GM12878 (cell line): ENCODE measurements around the gene SMO. TPM values are rescaled to one million over a fixed set of nuclear protein-coding genes. Genes with fewer than 3 reads are reported as not detected.

ENCODE experiments used
- ATAC-seq: fragments of 200-7000 bp; cut with Tn5 transposase; 3 replicates; pipeline ENCODE4 v1.9.1; 2020; ENCODE audit warnings: mild to moderate bottlenecking, moderate library complexity
- BruUV-seq: library from RNA; stranded (reverse); fragments of 400-500 nt; replicated peaks from 2 replicates; lab custom pipeline; 2021; lab: Mats Ljungman, UMichigan
- CTCF ChIA-PET: fragments of 300-600 bp; sonication (Branson Sonifier 250); formaldehyde crosslinking; extraction: SDS; loops from one replicate; lab custom pipeline; 2021; ENCODE audit warnings: inconsistent platforms; lab: Yijun Ruan, JAX
- POLR2A ChIA-PET: fragments of 350-600 bp; formaldehyde crosslinking; extraction: SDS; loops from one replicate; lab custom pipeline; 2021; ENCODE audit warnings: inconsistent platforms; lab: Charles Lee
- RAD21 ChIA-PET: fragments of 300-600 bp; sonication (Branson Sonifier 250); formaldehyde crosslinking; loops from one replicate; lab custom pipeline; 2023; ENCODE audit warnings: antibody characterized with exemption; ENCODE audit not compliant: unreplicated experiment; lab: Charles Lee
- SMC1A ChIA-PET: fragments of 300-600 bp; sonication (Branson Sonifier 250); formaldehyde crosslinking; loops from one replicate; lab custom pipeline; 2023; ENCODE audit not compliant: unreplicated experiment, uncharacterized antibody; lab: Charles Lee
- DNase-seq: peaks from one replicate; pipeline ENCODE4 v3.0.0-alpha.2; 2011; ENCODE audit warnings: low read depth, low spot score
- FAIRE-seq: peaks from 3 replicates; lab custom pipeline; 2011; peaks lifted over from hg19 to GRCh38; lab: Jason Lieb, UNC
- H2AFZ ChIP-seq: 2 replicates; pipeline ENCODE4 v1.6.0; 2011; ENCODE audit warnings: low read depth, low read length, control low read depth; ENCODE audit not compliant: control insufficient read depth
- H3K27ac ChIP-seq: 2 replicates; pipeline ENCODE4 v1.5.1; 2011; ENCODE audit warnings: control low read depth; ENCODE audit not compliant: control insufficient read depth, insufficient read depth
- H3K27me3 ChIP-seq, 2 experiments: replicated peaks in 1 of 2; 2 replicates each; pipeline versions ENCODE4 v1.6.0 to v1.6.1; 2011; ENCODE audit warnings: low read length in 1 of 2; ENCODE audit not compliant: control insufficient read depth in 2 of 2, insufficient read depth in 2 of 2
- H3K36me3 ChIP-seq, 2 experiments: 2 replicates each; pipeline ENCODE4 v1.5.1; 2011; ENCODE audit warnings: low read length in 1 of 2; ENCODE audit not compliant: control insufficient read depth in 2 of 2, insufficient read depth in 2 of 2
- H3K4me1 ChIP-seq: 2 replicates; pipeline ENCODE4 v1.6.1; 2011; ENCODE audit warnings: mild to moderate bottlenecking, low read length, moderate library complexity, mixed read lengths; ENCODE audit not compliant: control insufficient read depth, insufficient read depth
- H3K4me2 ChIP-seq: 2 replicates; pipeline ENCODE4 v1.6.0; 2011; ENCODE audit warnings: control low read depth; ENCODE audit not compliant: control insufficient read depth, insufficient read depth
- H3K4me3 ChIP-seq: fragments of 200-600 bp; sonication (generic); 2 replicates; pipeline ENCODE4 v1.5.1; 2016
- H3K79me2 ChIP-seq: 2 replicates; pipeline ENCODE4 v1.6.0; 2011; ENCODE audit warnings: low read length; ENCODE audit not compliant: control insufficient read depth, insufficient read depth
- H3K9ac ChIP-seq: 2 replicates; pipeline ENCODE4 v1.8.0; 2011; ENCODE audit warnings: low read length, control low read depth, mixed read lengths; ENCODE audit not compliant: control insufficient read depth, insufficient read depth
- H3K9me3 ChIP-seq: replicated peaks from 3 replicates; pipeline ENCODE4 v1.5.1; 2011; ENCODE audit warnings: mild to moderate bottlenecking, low read length; ENCODE audit not compliant: control insufficient read depth, insufficient read depth
- H4K20me1 ChIP-seq: 2 replicates; pipeline ENCODE4 v1.6.0; 2011; ENCODE audit not compliant: control insufficient read depth, insufficient read depth
- CBX5 ChIP-seq: sonication (generic); IDR thresholded peaks from 2 replicates; pipeline ENCODE4 v1.6.1; 2016; ENCODE audit warnings: low read depth, moderate library complexity, mild to moderate bottlenecking, inconsistent platforms
- PAX8 ChIP-seq: fragments of 450-650 bp; IDR thresholded peaks from 2 replicates; pipeline ENCODE4 v1.6.1; 2017; ENCODE audit warnings: mild to moderate bottlenecking, moderate library complexity
- SIN3A ChIP-seq: IDR thresholded peaks from 2 replicates; pipeline ENCODE4 v1.6.1; 2012; ENCODE audit warnings: low read depth, low read length, improper control_type of control experiment
- SMAD5 ChIP-seq: IDR thresholded peaks from 2 replicates; pipeline ENCODE4 v1.6.1; 2016; ENCODE audit warnings: antibody characterized with exemption, low read depth
- TCF7 ChIP-seq: IDR thresholded peaks from 2 replicates; pipeline ENCODE4 v1.6.1; 2014; ENCODE audit warnings: antibody characterized with exemption, borderline replicate concordance
- YY1 ChIP-seq: IDR thresholded peaks from 2 replicates; pipeline ENCODE4 v1.6.1; 2011; ENCODE audit warnings: low read depth, mild to moderate bottlenecking, low read length
- whole genome bisulfite sequencing: methylation state at CpG from one replicate; pipeline ENCODE4 v1.1.6; 2016; ENCODE audit warnings: low lambda C conversion rate; ENCODE audit not compliant: insufficient replicate concordance, insufficient coverage; ENCODE audit errors: missing lambda C conversion rate; 5-methylcytosine and 5-hydroxymethylcytosine counted together
- in situ Hi-C: fragments of 300-500 bp; cut with MboI; formaldehyde crosslinking; loops from 9 replicates; pipeline ENCODE4 v1.14.3; 2018; ENCODE audit warnings: mixed read lengths
- intact Hi-C: fragments of 100-400 bp; cut with micrococcal nuclease; formaldehyde crosslinking; loops from one replicate; pipeline ENCODE4 v1.14.2; 2022; ENCODE audit not compliant: unreplicated experiment
- polyA plus RNA-seq, 11 experiments: library from polyadenylated mRNA; depleted of rRNA in 4 of 11; unstranded in 6 of 11; stranded (reverse) in 5 of 11; fragments of >200 nt; fragmentation: Nextera tagmentation in 4 of 11; fragmentation: Illumina TruSeq in 1 of 11; extraction: Ambion mirVana in 4 of 11; extraction: Trizol in 1 of 11; gene quantifications; 1 replicate in 1 of 11; 2 replicates in 10 of 11; pipeline versions ENCODE4 v1.2.1 to v1.2.3, GENCODE V29; 2011 to 2016; ENCODE audit warnings: inconsistent platforms in 2 of 11, missing spikeins in 2 of 11, low read depth in 1 of 11
- total RNA-seq, 4 experiments: library from RNA; depleted of rRNA in 3 of 4; stranded (reverse); fragments of >200 nt in 3 of 4; fragmentation: Illumina TruSeq in 1 of 4; extraction: Trizol in 1 of 4; gene quantifications; 2 replicates each; pipeline versions ENCODE4 v1.2.1 to v1.2.3, GENCODE V29; 2013 to 2021

The SMO gene
- total and polyA plus RNA-seq, 10 of the 15 experiments (the other 5 are each of a cell fraction or from before 2014, with no cell fraction given) = 0.40 to 11.2 (median 2.6) TPM

DNA sequence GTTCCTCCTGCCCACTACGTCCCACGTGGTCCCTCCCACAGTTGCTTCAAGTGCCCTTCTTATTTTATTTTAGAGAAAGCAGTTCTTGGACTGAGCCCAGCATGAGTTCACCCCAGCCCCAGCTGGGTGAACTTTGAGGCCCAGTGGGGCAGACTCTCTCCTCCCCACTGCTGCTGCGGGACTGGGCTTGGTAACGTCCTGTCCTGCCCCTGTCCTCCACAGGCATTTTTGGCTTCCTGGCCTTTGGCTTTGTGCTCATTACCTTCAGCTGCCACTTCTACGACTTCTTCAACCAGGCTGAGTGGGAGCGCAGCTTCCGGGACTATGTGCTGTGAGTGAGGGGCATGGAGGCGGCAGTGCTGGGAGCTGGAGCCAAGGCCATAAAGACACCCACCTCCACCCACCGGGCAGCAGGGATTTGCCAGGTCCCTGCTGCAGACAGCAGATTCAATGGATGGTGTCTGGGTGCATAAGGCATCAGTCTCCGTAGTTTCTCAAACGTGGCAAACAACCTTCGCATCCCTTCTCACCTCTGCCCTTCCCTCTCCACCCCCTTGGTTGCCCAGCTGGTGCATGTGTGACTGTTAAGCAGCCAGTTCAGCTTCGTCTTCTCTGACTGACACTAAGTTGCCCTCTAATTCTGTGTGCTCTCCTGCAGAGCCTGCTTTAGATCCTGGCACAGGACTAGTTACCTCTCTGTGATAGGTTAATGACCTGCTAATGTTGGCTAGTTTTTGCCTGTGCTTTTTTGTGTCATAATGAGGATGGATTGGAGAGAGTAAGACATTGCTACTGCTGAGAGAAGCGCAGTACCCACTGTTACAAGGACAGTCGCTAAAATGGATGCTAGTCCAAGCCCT, 20.9 kb downstream of the SMO start:
- CTCF ChIA-PET = interaction anchor here (0.6 to 9.6 kb wide), 26 partner anchors 9 to 1762 kb away, joined by 3 to 109 read pairs (median 4); no protein-coding TSS in a partner anchor
- in situ Hi-C loops = no loop called here

More for the DNA sequence above, 20.9 kb downstream of the SMO start:
- H3K4me1 ChIP-seq = no peaks in the 10 kb centered on the region
- DNase-seq (no peak), FAIRE-seq (no peak), ATAC-seq (no peak)
- 89% methylated on average over 15 of the region's 15 CpGs for whole genome bisulfite sequencing
- H2AFZ ChIP-seq = no peak overlapping the region
- H3K4me2 ChIP-seq = no peak overlapping the region
- no peaks in the 10 kb centered on the region for H3K9me3 ChIP-seq
- H3K79me2 ChIP-seq = no peaks in the 10 kb centered on the region
- no peak overlapping the region for H3K9ac ChIP-seq
- POLR2A ChIA-PET = interaction anchor here (0.6 to 1.6 kb wide), 2 partner anchors 45 to 87 kb away, joined by 3 to 4 read pairs; no protein-coding TSS in a partner anchor
- RAD21 ChIA-PET = interaction anchor here (0.6 to 7.3 kb wide), 14 partner anchors 13 to 368 kb away, joined by 3 to 67 read pairs (median 4); no protein-coding TSS in a partner anchor
- no TSS peak for BruUV-seq
- H3K4me3 ChIP-seq = no peak overlapping the region
- H3K27ac ChIP-seq = no peak overlapping the region
- TF ChIP-seq SMAD5 (no peak), YY1 (no peak), TCF7 (no peak), SIN3A (no peak), PAX8 (no peak), CBX5 (no peak)
- H3K36me3 ChIP-seq = peaks cover 0 to 3% of the 10 kb centered on the region in 2 experiments; a peak in 1 of 4 replicates
- intact Hi-C loops = no loop called here
- no peaks in the 10 kb centered on the region for H3K27me3 ChIP-seq
- SMC1A ChIA-PET = interaction anchor here (0.8 to 5.8 kb wide), 15 partner anchors 9 to 367 kb away, joined by 3 to 70 read pairs (median 5); partner anchors contain the start of genes ATP6V1F and TSPAN33
- H4K20me1 ChIP-seq = no peaks in the 10 kb centered on the region
